Hematopoietic multipotent progenitor cell treated with erythropoietin and hydrocortisone succinate and interleukin-3 and kit ligand, for 17 days (in vitro differentiated cells): ENCODE measurements around the gene LKAAEAR1.

Experiments
- DNase-seq: peaks from one replicate; pipeline ENCODE4 v3.0.0-alpha.2; 2015; ENCODE audit warnings: low spot score

LKAAEAR1 gene

DNA sequence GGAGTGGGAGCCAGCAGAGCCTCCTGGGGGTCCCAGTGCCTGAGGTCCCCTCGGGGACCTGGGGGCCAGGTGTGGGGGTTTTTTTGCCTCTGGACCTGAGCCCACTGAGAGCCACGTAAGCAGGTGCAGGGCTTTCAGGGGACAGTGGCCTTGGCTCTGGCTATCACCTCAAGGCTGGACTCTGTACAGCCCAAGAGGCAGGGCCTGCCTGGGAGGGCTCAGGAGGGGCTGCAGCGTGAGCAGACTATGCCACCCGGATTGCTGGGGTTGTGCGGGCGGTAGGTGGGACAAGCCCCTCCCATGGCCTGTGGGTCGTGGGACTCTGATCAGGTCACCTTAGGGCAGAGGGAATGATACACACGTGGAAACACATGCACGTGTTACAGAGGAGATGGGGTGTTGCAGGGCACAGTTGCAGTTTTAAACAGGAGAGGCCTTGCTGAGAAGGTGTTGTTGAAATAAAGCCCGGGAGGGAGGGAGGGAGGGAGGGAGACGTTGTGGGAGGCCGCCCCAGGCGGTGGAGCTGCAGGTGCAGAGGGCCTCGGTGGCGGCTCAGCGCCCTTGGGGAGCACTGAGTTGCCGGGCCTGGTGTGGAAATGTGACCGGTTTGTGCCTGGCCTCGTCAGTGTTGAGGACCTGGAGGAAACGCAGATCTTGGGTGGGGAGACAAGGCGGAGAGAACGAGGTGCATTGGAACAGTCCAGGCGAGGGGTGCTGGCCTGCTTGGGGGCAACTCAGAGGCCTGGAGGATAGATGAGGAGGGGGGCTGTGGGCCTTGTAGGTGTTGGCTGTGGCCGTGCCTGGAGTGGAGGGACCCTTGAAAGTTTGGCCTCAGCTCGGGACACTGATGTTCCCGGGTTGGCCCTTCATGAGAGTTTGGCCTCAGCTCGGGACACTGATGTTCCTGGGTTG is 18.9 kb downstream of the LKAAEAR1 start:
- DNase-seq, result no peak

DNA sequence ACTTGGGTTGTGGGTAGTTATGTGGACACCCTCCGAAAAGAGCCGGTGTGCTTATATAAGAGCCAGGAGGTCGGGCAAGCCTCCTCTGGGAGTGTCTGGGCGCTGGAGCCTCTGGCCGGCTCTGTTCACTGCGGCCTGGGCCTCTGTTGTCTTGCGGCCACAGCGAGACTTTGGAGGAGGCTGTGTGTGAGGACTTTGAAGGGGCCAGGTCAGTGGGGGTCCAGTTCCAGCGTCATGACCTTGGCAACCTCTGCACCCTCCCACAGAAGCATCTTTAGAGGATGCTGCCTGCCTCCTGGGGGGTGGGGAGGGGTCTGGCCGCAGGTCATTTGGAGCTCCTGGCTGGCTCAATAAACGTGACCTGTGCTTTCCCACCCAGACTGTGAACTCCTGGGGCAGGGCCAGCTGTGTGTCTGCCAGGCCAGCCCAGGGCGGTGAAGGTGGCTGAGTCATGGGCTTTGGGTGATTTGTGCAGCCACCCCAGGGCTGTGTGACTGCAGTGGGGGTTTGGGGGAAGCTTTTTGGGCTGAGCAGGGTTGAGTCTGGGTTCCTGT is 20.0 kb downstream of the LKAAEAR1 start:
- DNase-seq, result no peak

DNA sequence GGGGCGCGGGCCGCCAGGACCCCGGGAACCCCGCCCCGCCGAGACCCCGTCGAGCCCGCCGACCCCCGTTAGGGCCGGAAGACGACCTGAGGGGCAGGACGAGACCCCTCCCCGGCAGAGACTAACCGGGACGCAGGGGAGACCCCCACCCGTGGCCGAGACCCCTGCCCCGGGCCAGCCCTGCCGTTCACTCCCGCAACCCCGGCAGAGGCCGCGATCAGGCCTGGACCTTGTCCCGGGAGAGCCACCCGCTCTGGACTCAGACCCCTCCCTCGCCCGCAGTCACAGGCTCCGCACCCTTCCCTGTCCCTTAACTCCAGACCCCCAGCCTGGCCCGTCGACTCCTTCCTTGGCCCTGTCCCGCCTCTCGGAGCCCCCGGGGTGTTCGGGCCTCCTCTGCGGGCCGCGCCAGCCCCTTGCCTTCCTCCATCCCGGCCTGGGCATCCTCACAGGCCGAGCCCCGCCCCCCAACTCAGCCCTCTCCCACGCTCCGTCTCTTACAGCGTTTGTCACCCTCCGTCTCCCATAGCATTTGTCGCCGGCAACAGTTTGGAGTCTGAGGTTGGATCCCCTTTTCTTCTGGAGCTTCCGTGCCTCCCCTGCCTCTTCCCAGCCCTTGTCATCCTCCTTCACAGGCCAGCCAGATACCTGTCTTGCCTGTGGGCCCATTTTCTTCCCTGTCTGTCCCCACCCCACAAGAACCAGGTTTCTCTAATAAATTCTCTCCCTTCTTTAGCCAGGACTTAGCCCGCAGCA is 20.6 kb downstream of the LKAAEAR1 start:
- no peak for DNase-seq

DNA sequence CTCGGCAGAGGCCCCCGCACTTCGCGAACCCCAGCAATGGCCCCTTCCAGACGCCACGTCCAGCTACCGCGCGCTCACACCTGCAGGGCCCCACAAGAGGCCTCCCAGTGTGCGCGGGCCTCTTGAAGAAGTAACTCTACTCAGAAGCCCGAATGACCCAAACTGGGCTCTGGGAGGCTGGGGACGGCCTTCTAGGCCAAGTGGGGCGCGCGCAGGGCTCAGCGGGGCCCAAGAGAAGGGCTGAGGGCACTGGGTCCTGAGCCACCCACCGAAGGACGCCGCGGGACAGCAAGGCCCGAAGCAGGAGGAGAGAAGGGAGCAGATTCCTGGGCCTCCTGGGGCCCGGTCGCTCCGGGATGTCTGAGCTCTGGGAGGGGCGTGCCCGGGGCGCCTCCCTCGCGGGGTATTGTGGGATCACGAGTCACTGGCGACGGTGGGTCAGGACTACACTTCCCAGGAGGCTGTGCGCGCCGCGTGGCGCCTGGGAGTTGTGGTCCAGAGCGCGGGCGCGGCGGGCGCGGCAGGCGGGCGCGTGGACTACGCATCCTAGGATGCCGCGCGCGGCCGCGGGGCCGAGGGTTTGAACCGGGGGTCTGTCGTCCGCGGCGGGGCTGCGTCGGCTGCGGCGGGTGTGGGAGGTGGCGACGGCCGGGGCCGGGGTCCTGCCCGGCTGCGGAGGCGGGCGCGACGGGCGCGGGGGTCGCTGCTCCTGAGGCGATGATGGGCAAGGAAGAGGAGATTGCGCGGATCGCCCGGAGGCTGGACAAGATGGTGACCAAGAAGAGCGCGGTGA is 21.4 kb downstream of the LKAAEAR1 start, which contains the start of gene TCEA2:
TSS of gene TCEA2 (plus strand) at position 603 of the 793 bp plus-strand sequence. CDS start at position 718, 115 bp downstream.
- peak; percentile 79 for DNase-seq

DNA sequence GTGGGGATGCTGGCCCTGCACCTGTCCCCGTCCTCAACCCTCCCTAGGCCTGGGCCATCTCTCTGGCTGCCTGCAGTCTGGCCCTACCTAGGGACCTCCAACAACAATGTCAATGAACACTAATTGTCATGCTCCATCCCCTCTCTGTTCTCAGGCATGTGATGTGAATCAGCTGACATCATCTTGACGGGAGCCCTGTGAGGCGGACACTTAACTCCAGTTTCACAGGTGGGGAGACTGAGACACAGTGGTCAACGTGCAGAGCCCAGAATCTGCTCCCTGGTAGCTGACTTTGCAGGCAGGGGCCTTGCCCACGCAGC is 22.0 kb downstream of the LKAAEAR1 start:
- DNase-seq, result no peak

DNA sequence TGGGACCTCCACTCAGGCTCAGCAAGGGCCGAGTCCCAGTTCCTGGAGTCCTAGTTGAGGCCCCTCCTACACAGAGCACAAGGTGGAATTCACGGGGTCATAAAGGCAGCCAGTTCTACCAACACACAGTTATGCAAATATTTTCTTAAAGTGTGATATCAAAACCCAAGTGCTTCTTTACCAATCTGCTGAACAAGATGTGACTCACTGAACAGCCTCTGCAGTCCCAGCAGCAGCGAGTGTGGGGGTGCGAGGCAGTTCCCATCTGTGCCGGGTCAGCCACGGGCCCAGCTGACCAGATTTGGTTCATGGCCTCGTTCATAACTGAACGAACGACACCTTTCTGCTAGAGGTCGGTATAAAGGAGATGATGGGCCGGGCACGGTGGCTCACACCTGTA is 25.7 kb downstream of the LKAAEAR1 start:
- DNase-seq, result no peak

DNA sequence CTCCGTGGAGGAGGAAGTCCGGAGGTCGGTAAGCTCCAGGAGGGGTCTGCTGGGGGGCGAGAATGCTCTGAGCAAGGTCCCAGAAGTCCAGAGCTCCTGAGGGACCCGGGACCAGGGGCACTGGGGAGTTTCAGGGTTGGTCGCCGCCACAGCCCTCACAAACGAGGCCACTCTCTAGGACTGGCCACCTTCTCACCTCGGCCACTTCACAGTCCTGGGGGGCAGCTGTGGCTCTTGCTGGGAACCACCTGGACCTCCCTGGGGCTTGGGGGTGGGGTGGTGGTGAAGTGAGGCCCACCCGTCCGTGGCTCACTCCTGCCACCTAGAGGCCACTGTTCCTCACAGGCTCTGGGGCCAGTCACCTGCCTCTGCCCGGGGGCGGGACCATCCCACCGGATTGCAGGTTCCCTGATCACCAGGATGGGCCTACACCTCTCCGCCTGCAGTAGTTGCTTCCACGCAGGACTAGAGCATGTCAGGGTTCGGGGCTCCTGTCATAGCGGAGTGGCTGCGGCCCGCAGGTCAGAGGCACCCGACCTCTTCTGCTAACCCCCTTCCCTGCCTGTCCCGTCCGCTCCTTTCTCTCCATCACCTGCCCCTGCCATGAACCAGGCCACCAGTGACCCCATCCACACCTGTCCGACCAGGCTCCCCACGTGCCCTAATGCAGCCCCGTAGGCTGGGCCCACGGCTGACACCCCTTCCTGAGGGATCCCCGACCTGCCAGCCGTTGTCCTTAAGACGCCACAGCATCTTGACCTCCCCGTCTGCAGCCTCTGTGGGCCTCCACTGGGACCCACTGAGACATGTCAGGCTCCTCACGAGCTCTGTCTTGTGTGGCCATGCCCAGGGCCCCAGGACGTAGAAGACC is 26.3 kb downstream of the LKAAEAR1 start:
- peak; percentile 36 for DNase-seq

DNA sequence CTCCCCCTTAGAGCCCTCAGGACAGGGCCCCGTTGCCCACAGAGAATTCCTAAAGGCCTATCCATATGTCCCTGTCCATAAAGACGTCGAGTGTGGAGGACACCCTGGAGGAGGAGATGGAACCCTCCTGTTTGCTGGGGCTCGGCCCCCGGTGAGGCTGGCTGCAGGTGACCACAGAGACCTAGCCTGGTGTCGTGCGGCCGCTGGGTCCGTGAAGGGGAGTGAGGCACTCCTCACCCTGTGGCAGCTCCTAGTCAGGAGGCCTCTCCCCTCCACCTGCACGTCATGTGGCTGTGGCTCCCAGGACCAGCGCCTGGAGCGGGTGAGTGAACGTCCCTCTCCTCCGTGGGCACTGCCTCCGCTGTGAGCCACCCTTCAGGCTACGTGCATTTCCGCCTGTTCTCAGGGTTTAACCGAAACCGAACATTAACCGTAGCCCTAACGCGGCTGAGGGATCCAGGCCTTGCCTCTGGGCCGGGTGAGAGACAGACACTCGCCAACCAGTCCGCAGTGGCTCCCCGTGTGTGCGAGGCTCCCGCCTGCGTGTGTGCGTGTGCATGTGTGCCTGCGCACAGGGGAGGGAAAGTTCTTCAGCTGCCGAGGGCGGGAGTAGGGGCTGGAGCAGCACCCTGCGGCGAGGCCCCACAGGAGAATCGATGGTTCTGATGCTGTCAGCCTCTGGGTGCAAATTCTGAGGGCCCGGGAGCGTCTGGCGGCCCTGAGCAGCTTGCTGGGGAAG is 27.1 kb downstream of the LKAAEAR1 start:
- no peak for DNase-seq

DNA sequence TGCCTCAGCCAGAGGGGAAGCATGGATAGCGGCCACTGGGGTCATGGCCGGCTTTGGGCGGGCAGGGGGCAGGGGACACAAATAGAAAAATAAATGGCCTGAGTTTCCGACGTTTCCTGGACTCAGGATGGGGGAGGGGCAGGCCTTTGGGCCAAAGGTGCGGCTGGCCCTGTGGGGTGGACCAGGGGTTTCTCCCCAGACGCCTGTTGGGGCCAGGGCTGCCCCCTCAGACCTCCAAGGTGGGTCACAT is 27.6 kb downstream of the LKAAEAR1 start:
- DNase-seq, result no peak

DNA sequence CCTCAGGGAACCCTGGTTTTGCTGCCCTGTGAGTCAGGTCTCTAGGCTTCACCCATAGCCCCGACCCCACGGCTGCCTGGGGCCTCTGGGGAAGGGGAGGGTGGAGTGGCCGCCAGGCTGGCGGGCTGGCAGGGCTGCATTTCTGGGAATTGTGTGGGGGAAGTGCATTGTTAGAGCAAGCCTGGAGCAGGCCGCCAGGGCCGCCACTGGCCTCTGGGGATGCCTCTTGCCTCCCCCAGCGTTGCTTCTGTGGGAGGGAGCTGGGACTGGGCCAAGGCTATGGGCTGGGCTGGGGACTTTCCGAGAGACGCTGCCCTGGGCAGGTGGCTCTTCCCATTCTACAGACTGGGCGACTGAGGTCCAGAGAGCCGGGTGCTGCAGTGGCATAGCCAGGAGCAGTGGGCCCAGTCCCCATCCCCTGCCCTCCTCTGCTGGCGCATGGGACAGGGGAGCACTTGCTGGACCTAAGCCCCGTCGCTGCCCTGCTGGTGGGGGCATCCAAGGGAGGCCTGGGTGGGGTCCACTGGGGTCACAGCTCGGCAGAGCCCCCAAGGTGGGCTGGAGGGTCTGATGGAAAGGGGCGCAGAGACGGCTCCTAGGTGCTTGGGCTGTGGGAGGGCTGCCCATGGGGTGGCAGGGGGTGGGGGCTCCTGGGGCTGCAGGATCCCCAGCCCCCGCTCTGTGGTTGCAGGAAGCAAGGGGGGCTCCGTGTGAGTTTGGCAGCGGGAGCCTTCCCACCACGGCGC is 28.1 kb downstream of the LKAAEAR1 start:
- no peak for DNase-seq

DNA sequence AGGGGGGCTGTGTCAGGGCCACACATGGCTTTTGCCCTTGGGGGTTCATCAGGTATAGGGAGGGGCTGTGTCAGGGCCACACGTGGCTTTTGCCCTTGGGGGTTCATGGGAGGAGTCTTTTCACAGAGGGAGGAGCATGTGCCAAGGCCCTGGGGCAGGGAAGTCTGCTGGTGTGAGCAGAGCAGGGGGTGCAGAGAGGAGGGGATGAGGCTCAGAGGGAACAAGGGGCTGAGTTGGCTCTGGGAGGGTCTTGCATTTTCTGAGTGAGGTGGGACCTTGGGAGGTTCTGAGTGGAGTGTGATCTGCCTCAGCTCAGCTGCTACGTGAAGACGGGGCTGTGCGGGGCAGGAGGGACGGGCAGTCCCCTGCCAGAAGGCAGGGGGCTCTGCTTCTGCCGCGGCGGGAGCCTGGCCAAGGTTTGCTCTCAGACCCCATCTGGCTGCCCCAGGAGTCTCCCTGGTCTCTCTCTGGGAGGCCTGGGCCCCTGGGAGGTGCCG is 28.8 kb downstream of the LKAAEAR1 start:
- DNase-seq, result no peak

DNA sequence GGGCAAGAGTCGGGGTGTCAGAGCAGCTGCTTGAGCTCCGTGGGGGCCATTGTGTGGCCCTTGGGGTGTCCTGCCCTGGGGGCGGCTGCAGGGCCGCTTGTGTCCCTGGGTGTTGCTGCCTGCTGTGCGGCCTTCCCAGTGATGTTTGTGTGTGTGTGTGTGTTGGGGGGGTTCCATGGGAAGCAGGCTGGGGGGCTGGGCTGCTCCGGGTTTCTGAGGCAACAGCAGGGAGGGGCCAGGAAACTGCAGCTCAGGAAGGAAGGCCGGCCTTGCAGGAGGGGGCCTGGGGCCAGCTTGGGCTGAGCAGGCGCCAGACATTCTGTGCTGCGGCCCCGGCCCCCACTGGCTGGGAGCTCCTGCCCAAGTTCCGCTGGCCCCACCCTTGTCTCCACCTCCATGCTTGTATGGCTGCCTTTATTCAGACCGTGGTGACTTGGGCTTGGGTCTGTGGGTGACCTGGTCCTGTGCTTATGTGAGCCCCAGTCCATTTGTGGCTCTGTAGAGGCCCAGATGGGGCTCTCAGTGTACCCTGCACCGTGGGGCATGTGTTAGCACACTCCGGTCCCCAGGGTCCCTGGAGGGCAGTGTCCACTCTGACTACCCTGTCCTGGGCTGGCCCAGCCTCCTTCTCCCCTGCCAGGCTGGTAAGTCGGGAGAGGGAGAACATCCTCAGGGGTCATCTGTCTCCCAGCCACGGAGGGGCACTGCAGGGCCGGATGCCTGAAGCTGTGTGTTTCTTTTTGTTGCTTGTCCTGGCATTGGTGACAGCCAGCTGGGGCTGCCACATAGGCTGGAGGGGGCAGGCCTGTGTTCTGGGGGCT is 30.1 kb downstream of the LKAAEAR1 start:
- DNase-seq, result no peak

DNA sequence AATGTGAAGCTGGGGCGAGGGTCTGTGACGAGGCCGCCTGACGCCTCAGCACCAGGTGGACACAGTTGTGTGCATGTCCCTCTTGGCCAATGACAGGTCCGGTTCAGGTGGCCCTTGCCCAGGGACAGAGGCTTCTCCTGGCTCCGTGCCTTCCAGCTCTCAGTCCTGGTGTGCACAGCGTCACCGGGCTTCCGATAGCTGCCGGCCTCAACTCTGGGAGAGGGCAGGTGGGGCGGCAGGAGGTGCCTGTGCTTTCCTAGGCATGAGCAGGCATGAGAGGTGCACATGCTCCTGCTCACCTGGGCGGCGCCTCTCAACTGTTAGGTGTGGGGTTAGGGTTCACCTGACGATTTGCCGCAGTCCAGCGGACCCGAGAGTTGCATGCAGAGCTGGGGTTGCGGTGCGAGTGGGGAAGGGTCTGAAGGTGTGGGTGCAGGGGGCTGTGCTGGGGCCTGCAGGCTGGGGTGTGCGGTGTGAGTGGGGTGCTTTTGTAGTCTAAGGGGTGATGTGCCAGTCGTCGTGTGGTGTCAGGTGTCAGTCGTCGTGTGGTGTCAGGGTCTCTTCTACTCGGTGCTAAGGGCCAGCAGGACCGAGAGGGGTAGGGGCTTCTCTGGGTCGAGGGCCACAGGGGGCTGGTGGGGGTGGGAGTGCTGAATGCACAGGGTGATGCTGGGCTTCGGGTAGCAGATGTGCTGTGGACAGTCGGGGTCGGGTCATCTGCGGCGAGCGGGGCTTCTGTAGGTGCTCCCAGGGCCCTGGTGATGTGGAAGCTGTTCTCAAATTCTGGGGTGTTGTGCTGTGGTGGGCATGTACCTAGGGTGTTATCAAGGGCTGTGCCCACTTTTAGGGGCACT is 31.0 kb downstream of the LKAAEAR1 start:
- no peak for DNase-seq

DNA sequence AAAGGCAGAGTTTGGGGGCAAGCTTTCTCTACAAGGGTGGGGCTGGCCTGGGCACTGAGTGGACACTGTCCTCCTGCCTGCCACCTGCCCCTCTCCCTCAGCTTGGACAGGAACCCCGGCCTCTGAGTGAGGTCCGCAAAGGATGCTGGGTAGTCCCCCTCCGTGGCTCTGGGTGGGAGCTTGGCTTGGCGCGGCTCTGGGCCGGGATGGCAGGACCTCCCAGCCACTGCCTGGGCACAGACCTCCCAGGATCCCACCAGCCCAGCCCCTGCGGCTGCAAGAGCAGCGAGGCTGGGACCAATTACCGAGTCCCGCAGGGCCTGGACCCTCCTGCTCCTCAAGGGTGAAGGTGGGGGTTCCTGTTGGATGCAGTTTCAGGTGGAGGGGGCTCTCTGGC is 31.9 kb downstream of the LKAAEAR1 start:
- DNase-seq, result no peak

DNA sequence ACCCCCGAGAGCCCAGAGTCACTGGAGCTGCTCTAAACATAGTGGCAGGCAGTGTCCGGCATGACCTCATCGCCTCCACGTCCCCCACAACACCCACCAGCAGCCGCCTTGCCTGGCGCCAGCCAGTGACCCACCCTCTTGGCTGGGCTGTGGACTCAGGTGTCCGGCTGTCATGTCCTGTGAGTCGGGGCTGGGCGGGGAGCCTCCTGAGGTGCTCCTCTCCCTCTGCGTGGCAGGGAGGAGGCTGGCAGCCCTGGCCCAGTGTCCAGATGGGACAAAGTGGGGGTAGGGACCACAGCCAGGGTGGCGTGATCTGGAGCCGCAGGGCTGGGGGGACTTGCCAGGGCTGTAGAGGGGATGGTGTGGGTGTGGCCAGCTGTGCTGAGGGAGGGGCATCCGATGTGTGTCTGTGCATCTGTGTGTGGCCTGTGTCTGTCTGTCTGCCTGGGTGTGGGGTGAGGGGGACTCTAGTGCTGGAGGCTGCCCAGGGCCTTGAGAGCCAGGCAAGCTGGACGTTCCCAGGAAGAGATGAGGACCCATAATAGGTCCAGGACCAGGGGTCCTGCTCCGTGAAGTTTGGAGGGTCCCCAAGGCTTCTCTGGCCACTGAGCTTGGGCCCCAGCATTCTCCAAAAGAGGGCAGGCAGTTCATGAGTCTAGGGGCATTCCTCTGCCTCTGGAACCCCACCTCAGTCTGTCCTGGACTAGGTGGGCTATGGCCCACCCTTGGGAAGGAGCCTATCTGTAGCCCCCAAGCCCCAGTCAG is 32.5 kb downstream of the LKAAEAR1 start:
- no peak for DNase-seq

DNA sequence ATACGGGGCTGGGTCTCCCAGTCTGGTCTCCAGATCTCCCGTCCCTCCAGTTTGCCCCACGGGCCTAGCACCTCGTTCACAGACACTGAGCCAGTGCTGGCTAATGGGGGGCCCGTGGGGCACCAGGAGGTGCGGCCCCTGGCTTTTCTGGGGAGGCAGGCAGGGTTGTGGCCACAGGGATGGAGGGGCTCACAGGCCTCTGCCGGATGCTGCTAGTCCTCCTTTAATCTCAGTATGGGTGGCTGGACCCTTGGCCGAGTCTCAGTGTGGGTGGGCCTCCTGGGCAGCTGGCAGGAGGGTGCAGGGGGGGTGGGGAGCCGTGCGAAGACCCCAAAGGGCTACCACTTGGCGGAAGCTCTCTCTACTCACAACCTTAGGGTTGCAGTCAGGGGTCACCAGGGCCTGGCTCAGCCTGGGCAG is 33.2 kb downstream of the LKAAEAR1 start:
- DNase-seq, result no peak
